Bronchial epithelial cell (primary cell): ENCODE data around the gene TCF7L2. TPM values are rescaled to one million over a fixed set of nuclear protein-coding genes. Genes with fewer than 3 reads are reported as not detected.

ENCODE experiments used
- DNase-seq: peaks from one replicate; pipeline ENCODE4 v3.0.0-alpha.2; 2010; ENCODE audit warnings: low read depth
- FAIRE-seq: peaks from 2 replicates; lab custom pipeline; 2011; peaks lifted over from hg19 to GRCh38; lab: Jason Lieb, UNC
- H3K27me3 ChIP-seq: 2 replicates; pipeline ENCODE4 v1.5.1; 2011; ENCODE audit warnings: low read length; ENCODE audit not compliant: control insufficient read depth, insufficient read depth
- H3K36me3 ChIP-seq: 2 replicates; pipeline ENCODE4 v1.5.1; 2011; ENCODE audit warnings: low read length; ENCODE audit not compliant: control insufficient read depth, insufficient read depth
- H3K4me3 ChIP-seq: 2 replicates; pipeline ENCODE4 v1.5.1; 2011; ENCODE audit warnings: mild to moderate bottlenecking, low read depth, low read length, control low read depth
- CTCF ChIP-seq: IDR thresholded peaks from 2 replicates; pipeline ENCODE4 v1.5.1; 2011; ENCODE audit warnings: mild to moderate bottlenecking, moderate library complexity, low read length, control low read depth, inconsistent platforms; ENCODE audit not compliant: insufficient read depth, severe bottlenecking
- total RNA-seq: library from RNA; depleted of rRNA; stranded (reverse); fragments of >200 nt; gene quantifications from 2 replicates; pipeline ENCODE4 v1.2.1, GENCODE V29; 2014

TCF7L2 gene
- total RNA-seq, 1 donor from 2014 or later = 1.1 TPM

GRCh38 chr10:113179265-113179664 lies 229.2 kb downstream of the TCF7L2 start:
- no peak for TF ChIP-seq CTCF
- no peaks in the 10 kb centered on the region for H3K36me3 ChIP-seq
- FAIRE-seq (no peak), DNase-seq (no peak)
- H3K4me3 ChIP-seq = no peak overlapping the region
- no peaks in the 10 kb centered on the region for H3K27me3 ChIP-seq

DNA sequence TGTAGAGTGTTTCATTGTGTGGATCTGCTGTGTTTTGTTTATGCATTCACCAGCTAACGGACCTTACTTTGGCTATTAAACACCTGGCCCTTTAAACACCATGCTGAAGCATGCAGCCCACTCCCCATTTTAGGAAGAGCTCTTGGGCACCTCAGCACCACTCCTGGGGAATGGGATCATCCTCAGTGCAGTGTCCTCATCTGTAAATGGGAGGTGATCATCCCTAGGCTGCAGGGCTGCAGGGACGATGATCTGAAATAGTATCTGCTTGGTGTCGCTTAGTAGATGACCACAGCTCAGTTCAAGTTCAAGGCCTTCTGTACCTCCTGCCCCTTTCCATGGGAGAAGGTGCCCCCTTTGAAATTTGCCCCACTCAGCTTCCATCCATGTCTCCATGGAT lies 229.9 kb downstream of the TCF7L2 start:
- no peak for DNase-seq
- no peak for FAIRE-seq
- H3K36me3 ChIP-seq = no peaks in the 10 kb centered on the region
- no peak overlapping the region for H3K4me3 ChIP-seq
- no peaks in the 10 kb centered on the region for H3K27me3 ChIP-seq
- TF ChIP-seq CTCF = no peak

GRCh38 chr10:113180401-113181154 lies 230.5 kb downstream of the TCF7L2 start:
- Histone ChIP-seq H3K36me3 (no peaks in the 10 kb centered on the region), H3K27me3 (no peaks in the 10 kb centered on the region), H3K4me3 (no peak overlapping the region)
- TF ChIP-seq CTCF = no peak
- FAIRE-seq = no peak
- DNase-seq = no peak

DNA sequence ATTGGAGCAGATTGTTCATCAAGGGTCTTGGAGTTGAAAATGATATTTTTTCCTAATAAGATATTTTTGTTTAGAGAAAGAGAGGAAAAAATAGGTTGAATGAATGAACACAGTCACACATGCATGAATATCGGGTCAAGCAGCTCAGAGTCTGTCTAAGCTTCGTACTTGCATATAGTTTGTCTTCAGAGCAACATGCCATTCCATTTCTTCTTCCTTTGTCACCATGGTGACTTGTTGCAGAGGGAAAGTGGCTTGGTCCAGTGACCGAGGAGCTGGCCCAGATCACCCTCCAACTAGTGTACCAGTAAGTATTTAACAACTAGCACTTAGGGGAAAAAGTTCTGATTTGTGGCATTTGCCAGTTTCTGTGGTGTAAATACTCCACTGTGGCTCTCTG lies 232.1 kb downstream of the TCF7L2 start:
- FAIRE-seq (no peak), DNase-seq (no peak)
- TF ChIP-seq CTCF = no peak
- Histone ChIP-seq H3K36me3 (no peaks in the 10 kb centered on the region), H3K27me3 (no peaks in the 10 kb centered on the region), H3K4me3 (no peak overlapping the region)

GRCh38 chr10:113183573-113183972 lies 233.5 kb downstream of the TCF7L2 start:
- no peak for FAIRE-seq
- TF ChIP-seq CTCF = no peak
- DNase-seq = no peak
- no peak overlapping the region for H3K4me3 ChIP-seq
- no peaks in the 10 kb centered on the region for H3K36me3 ChIP-seq
- H3K27me3 ChIP-seq = no peaks in the 10 kb centered on the region

GRCh38 chr10:113187063-113187777 lies 237.2 kb downstream of the TCF7L2 start:
- Histone ChIP-seq H3K4me3 (no peak overlapping the region), H3K36me3 (no peaks in the 10 kb centered on the region), H3K27me3 (no peaks in the 10 kb centered on the region)
- no peak for TF ChIP-seq CTCF
- no peak for FAIRE-seq
- no peak for DNase-seq
